ENCODE measurements around the gene PHF24. TPM values are rescaled to one million over a fixed set of nuclear protein-coding genes. Genes with fewer than 3 reads are reported as not detected.
A peak's percentile ranks its signal among the peaks of the same experiment; 100 is the strongest.

The PHF24 gene
- polyA plus RNA-seq, 3 donors: 0.04 TPM; not detected in 2

DNA sequence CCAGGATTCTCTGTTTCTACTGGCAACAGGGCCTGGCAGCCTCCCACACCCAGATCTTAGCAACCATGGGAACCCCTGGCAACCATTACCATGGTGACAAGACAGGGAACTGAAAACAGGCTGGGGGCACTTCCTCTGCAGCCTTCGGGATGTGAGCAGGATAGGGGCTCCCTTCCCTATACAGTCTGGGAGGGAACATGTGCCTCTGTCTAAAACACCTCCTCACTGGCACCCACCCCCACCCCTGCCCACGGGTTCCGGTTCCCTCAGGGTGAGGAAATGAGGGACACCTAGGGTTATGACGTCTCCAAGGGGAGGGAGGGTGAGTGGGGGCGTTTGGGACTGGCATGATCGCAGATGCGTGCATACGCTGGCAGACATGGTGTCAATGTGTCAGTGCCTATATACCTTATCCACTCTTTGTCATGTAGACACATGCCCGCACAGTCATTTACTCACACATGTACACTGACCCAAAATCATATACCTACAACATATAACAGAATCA is 28.5 kb downstream of the PHF24 start:
- peaks cover 8 to 28% (median 24%) of the 10 kb centered on the region in 3 donors for H3K27me3 Mint-ChIP-seq (ENCODE audit: low read depth in 3 of 3)
- Histone ChIP-seq H3K9ac (ENCODE audit: insufficient read depth, low read length, poor library complexity, severe bottlenecking) (no peak overlapping the region), H4K20me1 (ENCODE audit: insufficient read depth, low read length) (no peaks in the 10 kb centered on the region), H3K4me2 (replicated peaks; ENCODE audit: extremely low read depth, low read length, poor library complexity, severe bottlenecking) (peak overlapping the region; percentile 22), H3K27me3 (ENCODE audit: control insufficient read depth in 2 of 2, insufficient read depth in 2 of 2, low read length in 2 of 2) (peaks cover 0 to 10% of the 10 kb centered on the region in 2 donors), H3K9me3 (replicated peaks in 1 of 2; ENCODE audit: control insufficient read depth in 1 of 2, insufficient read depth in 1 of 2, low read length in 2 of 2) (no peaks in the 10 kb centered on the region), H3K27ac (ENCODE audit: low read depth in 1 of 2, low read length in 2 of 2) (peak overlapping the region in 1 of 2 donors; percentile 74), H3K4me1 (ENCODE audit: control insufficient read depth in 1 of 2, insufficient read depth in 2 of 2, low read length in 2 of 2) (peaks cover 72 to 79% of the 10 kb centered on the region in 2 donors), H2AFZ (ENCODE audit: insufficient read depth, low read depth, low read length, poor library complexity, severe bottlenecking) (no peak overlapping the region), H3K79me2 (ENCODE audit: insufficient read depth, low read length) (no peaks in the 10 kb centered on the region), H3K4me3 (replicated peaks in 1 of 3; ENCODE audit: low read depth in 2 of 3, low read length in 3 of 3) (peak overlapping the region in 1 of 3 experiments; percentile 9), H3K36me3 (replicated peaks in 1 of 2; ENCODE audit: control insufficient read depth in 1 of 2, insufficient read depth in 2 of 2, low read length in 2 of 2) (no peaks in the 10 kb centered on the region)
- peak; percentile 92 to 94 (median 94) for DNase-seq
- TF ChIP-seq, protein P1, sequence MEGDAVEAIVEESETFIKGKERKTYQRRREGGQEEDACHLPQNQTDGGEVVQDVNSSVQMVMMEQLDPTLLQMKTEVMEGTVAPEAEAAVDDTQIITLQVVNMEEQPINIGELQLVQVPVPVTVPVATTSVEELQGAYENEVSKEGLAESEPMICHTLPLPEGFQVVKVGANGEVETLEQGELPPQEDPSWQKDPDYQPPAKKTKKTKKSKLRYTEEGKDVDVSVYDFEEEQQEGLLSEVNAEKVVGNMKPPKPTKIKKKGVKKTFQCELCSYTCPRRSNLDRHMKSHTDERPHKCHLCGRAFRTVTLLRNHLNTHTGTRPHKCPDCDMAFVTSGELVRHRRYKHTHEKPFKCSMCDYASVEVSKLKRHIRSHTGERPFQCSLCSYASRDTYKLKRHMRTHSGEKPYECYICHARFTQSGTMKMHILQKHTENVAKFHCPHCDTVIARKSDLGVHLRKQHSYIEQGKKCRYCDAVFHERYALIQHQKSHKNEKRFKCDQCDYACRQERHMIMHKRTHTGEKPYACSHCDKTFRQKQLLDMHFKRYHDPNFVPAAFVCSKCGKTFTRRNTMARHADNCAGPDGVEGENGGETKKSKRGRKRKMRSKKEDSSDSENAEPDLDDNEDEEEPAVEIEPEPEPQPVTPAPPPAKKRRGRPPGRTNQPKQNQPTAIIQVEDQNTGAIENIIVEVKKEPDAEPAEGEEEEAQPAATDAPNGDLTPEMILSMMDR (IDR thresholded peaks at IDR 0.05): no peak
- H3K27ac Mint-ChIP-seq: peak overlapping the region; percentile 52 to 97 (median 91)
- intact Hi-C loops (cut with micrococcal nuclease): loop anchor here in 1 of 2 donors (10.0 kb wide), 2 partner anchors 88 to 322 kb away; partner anchors contain the start of genes CCL27, FANCG and VCP
- H3K36me3 Mint-ChIP-seq: peaks cover 0 to 5% of the 10 kb centered on the region in 2 donors
- peaks cover 77% of the 10 kb centered on the region for H3K4me1 Mint-ChIP-seq
- peak overlapping the region in 1 of 2 donors; percentile 57 for H3K4me3 Mint-ChIP-seq
- WGBS (ENCODE audit: insufficient coverage): 55% methylated on average over 1 of the region's 9 CpGs
- H3K9me3 Mint-ChIP-seq: peaks cover 0 to 4% (median 0%) of the 10 kb centered on the region in 7 donors

GRCh38 chr9:34987160-34987901 is 29.2 kb downstream of the PHF24 start:
- WGBS (ENCODE audit: insufficient coverage): 98% methylated on average over 5 of the region's 7 CpGs
- Mint-ChIP-seq H3K4me3 (peak overlapping the region; percentile 2 to 57), H3K27ac (peak overlapping the region; percentile 52 to 97 (median 91)), H3K36me3 (peaks cover 0 to 5% of the 10 kb centered on the region in 2 donors), H3K27me3 (ENCODE audit: low read depth in 3 of 3) (peaks cover 8 to 28% (median 24%) of the 10 kb centered on the region in 3 donors), H3K9me3 (peaks cover 0 to 4% (median 0%) of the 10 kb centered on the region in 7 donors), H3K4me1 (peaks cover 76% of the 10 kb centered on the region)
- H3K27me3 ChIP-seq (ENCODE audit: control insufficient read depth in 2 of 2, insufficient read depth in 2 of 2, low read length in 2 of 2): peaks cover 0 to 10% of the 10 kb centered on the region in 2 donors
- H3K4me1 ChIP-seq (ENCODE audit: control insufficient read depth in 1 of 2, insufficient read depth in 2 of 2, low read length in 2 of 2): peaks cover 65 to 78% of the 10 kb centered on the region in 2 donors
- H3K4me2 ChIP-seq (replicated peaks; ENCODE audit: extremely low read depth, low read length, poor library complexity, severe bottlenecking): no peak overlapping the region
- no peak overlapping the region for H2AFZ ChIP-seq (ENCODE audit: insufficient read depth, low read depth, low read length, poor library complexity, severe bottlenecking)
- no peaks in the 10 kb centered on the region for H3K9me3 ChIP-seq (replicated peaks in 1 of 2; ENCODE audit: control insufficient read depth in 1 of 2, insufficient read depth in 1 of 2, low read length in 2 of 2)
- intact Hi-C loops (cut with micrococcal nuclease): loop anchor here in 1 of 2 donors (10.0 kb wide), 2 partner anchors 87 to 323 kb away; partner anchors contain the start of genes CCL27, FANCG and VCP
- H3K36me3 ChIP-seq (replicated peaks in 1 of 2; ENCODE audit: control insufficient read depth in 1 of 2, insufficient read depth in 2 of 2, low read length in 2 of 2): no peaks in the 10 kb centered on the region
- H3K27ac ChIP-seq (ENCODE audit: low read depth in 1 of 2, low read length in 2 of 2): peak overlapping the region; percentile 7 to 74
- no peak overlapping the region for H3K4me3 ChIP-seq (replicated peaks in 1 of 3; ENCODE audit: low read depth in 2 of 3, low read length in 3 of 3)
- H4K20me1 ChIP-seq (ENCODE audit: insufficient read depth, low read length): no peaks in the 10 kb centered on the region
- TF ChIP-seq, protein P1 (IDR thresholded peaks at IDR 0.05): no peak
- no peaks in the 10 kb centered on the region for H3K79me2 ChIP-seq (ENCODE audit: insufficient read depth, low read length)
- peak; percentile 45 to 79 (median 63) for DNase-seq
- no peak overlapping the region for H3K9ac ChIP-seq (ENCODE audit: insufficient read depth, low read length, poor library complexity, severe bottlenecking)

Measured in CD14-positive monocyte (primary cell).